Calu3 (cell line): ENCODE data around the gene CNGA1. TPM values are rescaled to one million over a fixed set of nuclear protein-coding genes. Genes with fewer than 3 reads are reported as not detected.
"Not testable (repeated sequence)": the region's sequence is repeated elsewhere in the genome, so short reads cannot be mapped to it uniquely, and the experiment has no call there.

Experiments
- BruUV-seq: library from RNA; stranded (reverse); fragments of 400-500 nt; replicated peaks from 2 replicates; lab custom pipeline; 2021; lab: Mats Ljungman, UMichigan
- CTCF ChIA-PET: fragments of 300-600 bp; sonication (Branson Sonifier 250); formaldehyde crosslinking; loops from one replicate; lab custom pipeline; 2022; ENCODE audit warnings: antibody characterized with exemption; lab: Charles Lee
- DNase-seq: peaks from one replicate; pipeline ENCODE4 v3.0.0; 2022
- H3K27ac Mint-ChIP-seq: one replicate; pipeline ENCODE4 v1.8.0; 2022; ENCODE audit warnings: mixed read lengths; ENCODE audit not compliant: unreplicated experiment
- H3K27me3 Mint-ChIP-seq: one replicate; pipeline ENCODE4 v1.8.0; 2022; ENCODE audit warnings: mixed read lengths; ENCODE audit not compliant: unreplicated experiment
- H3K36me3 Mint-ChIP-seq: one replicate; pipeline ENCODE4 v1.8.0; 2022; ENCODE audit warnings: mild to moderate bottlenecking, moderate library complexity, mixed read lengths; ENCODE audit not compliant: insufficient read depth, unreplicated experiment
- H3K4me1 Mint-ChIP-seq: one replicate; pipeline ENCODE4 v1.8.0; 2022; ENCODE audit warnings: mild to moderate bottlenecking, low read depth, mixed read lengths; ENCODE audit not compliant: unreplicated experiment
- H3K4me3 Mint-ChIP-seq: one replicate; pipeline ENCODE4 v1.8.0; 2022; ENCODE audit warnings: mild to moderate bottlenecking, low read depth, moderate library complexity, mixed read lengths; ENCODE audit not compliant: unreplicated experiment
- H3K9me3 Mint-ChIP-seq: one replicate; pipeline ENCODE4 v1.8.0; 2022; ENCODE audit warnings: low read depth, mixed read lengths; ENCODE audit not compliant: unreplicated experiment
- intact Hi-C: fragments of 100-400 bp; cut with micrococcal nuclease; formaldehyde crosslinking; loops from one replicate; pipeline ENCODE4 v1.10.0; 2022; ENCODE audit not compliant: unreplicated experiment
- total RNA-seq: library from RNA; stranded (reverse); gene quantifications from 2 replicates; pipeline ENCODE4 v1.2.3, GENCODE V29; 2022
- TF ChIP-seq, protein P1 (sequence below): fragments of 200-600 bp; IDR thresholded peaks from one replicate; pipeline ENCODE4 v1.8.0; 2022; ENCODE audit warnings: antibody characterized with exemption; ENCODE audit not compliant: unreplicated experiment

Gene CNGA1
- total RNA-seq, 1 experiment from 2014 or later = 2.4 TPM

GRCh38 chr4:48005781-48006180 is 10.7 kb downstream of the CNGA1 start:
- H3K27ac Mint-ChIP-seq = no peak overlapping the region
- H3K36me3 Mint-ChIP-seq = peaks cover 6% of the 10 kb centered on the region
- no peak overlapping the region for H3K4me3 Mint-ChIP-seq
- TF ChIP-seq, protein P1, sequence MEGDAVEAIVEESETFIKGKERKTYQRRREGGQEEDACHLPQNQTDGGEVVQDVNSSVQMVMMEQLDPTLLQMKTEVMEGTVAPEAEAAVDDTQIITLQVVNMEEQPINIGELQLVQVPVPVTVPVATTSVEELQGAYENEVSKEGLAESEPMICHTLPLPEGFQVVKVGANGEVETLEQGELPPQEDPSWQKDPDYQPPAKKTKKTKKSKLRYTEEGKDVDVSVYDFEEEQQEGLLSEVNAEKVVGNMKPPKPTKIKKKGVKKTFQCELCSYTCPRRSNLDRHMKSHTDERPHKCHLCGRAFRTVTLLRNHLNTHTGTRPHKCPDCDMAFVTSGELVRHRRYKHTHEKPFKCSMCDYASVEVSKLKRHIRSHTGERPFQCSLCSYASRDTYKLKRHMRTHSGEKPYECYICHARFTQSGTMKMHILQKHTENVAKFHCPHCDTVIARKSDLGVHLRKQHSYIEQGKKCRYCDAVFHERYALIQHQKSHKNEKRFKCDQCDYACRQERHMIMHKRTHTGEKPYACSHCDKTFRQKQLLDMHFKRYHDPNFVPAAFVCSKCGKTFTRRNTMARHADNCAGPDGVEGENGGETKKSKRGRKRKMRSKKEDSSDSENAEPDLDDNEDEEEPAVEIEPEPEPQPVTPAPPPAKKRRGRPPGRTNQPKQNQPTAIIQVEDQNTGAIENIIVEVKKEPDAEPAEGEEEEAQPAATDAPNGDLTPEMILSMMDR = no peak
- H3K4me1 Mint-ChIP-seq = no peaks in the 10 kb centered on the region
- peaks cover 6% of the 10 kb centered on the region for H3K9me3 Mint-ChIP-seq
- BruUV-seq = no TSS peak
- DNase-seq = no peak
- intact Hi-C loops = no loop called here
- H3K27me3 Mint-ChIP-seq = no peaks in the 10 kb centered on the region
- CTCF ChIA-PET = no interaction called here

DNA sequence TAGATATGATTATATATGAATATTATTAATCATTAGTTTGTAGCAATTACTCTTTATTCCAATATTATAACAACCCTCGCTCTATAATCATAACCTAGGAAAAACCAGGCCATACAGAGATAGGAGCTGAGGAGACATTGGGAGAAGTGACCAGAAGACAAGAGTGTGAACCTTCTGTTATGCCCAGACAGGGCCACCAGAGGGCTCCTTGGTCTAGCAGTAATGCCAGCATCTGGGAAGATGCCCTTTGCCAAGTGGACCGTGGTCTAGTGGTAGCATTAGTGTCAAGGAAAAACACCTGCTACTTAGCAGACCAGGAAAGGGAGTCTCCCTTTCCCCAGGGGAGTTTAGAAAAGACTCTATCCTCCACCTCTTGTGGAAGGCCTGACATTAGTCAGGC is 12.9 kb downstream of the CNGA1 start:
- H3K36me3 Mint-ChIP-seq, CTCF ChIA-PET, H3K27ac Mint-ChIP-seq, BruUV-seq, H3K9me3 Mint-ChIP-seq, H3K4me3 Mint-ChIP-seq, H3K27me3 Mint-ChIP-seq, H3K4me1 Mint-ChIP-seq: not testable (repeated sequence)
- intact Hi-C loops = loop anchor here (5.0 kb wide), 1 partner anchor 76 kb away; no protein-coding TSS in a partner anchor
- DNase-seq = peak; percentile 41

- Mint-ChIP-seq H3K9me3 (peaks cover 6% of the 10 kb centered on the region), H3K4me1 (no peaks in the 10 kb centered on the region), H3K4me3 (no peak overlapping the region), H3K27me3 (no peaks in the 10 kb centered on the region), H3K27ac (no peak overlapping the region), H3K36me3 (peaks cover 6% of the 10 kb centered on the region)
- BruUV-seq = no TSS peak
- CTCF ChIA-PET = no interaction called here
- intact Hi-C loops = loop anchor here (5.0 kb wide), 1 partner anchor 75 kb away; no protein-coding TSS in a partner anchor
- TF ChIP-seq, protein P1 = no peak
- no peak for DNase-seq
These were observed 14.2 kb downstream of the CNGA1 start for GRCh38 chr4:48002267-48002666.

DNA sequence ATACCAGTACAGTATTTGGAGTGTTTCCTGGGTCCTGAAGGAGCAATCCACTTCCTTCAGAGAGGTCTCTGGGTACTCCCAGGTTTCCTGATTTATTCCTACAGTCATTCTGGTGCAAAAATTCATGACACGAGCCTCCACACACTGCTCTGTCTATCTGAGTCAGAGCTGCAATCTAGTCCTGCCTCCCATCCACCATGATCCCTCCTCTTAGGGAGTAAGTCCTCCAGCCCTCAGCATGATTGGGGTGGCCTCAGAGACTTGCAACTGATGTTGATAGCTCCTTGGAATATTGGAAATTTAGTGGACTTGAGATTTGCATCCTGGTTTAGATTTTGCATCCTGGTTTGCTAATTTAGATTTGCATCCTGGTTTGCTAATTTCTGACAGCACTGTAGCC is 20.5 kb downstream of the CNGA1 start:
- BruUV-seq = no TSS peak

GRCh38 chr4:47992475-47992874 is 24.0 kb downstream of the CNGA1 start:
- BruUV-seq, DNase-seq, H3K4me3 Mint-ChIP-seq, H3K36me3 Mint-ChIP-seq, CTCF ChIA-PET, intact Hi-C loops, H3K27me3 Mint-ChIP-seq, H3K4me1 Mint-ChIP-seq, H3K27ac Mint-ChIP-seq: not testable (repeated sequence)
- peaks cover 15% of the 10 kb centered on the region for H3K9me3 Mint-ChIP-seq

More for the DNA sequence above, 20.5 kb downstream of the CNGA1 start:
- TF ChIP-seq, protein P1 = no peak
- CTCF ChIA-PET = no interaction called here
- no peak for DNase-seq
- peaks cover 14% of the 10 kb centered on the region for H3K9me3 Mint-ChIP-seq
- intact Hi-C loops = no loop called here
- H3K4me1 Mint-ChIP-seq = no peaks in the 10 kb centered on the region
- no peaks in the 10 kb centered on the region for H3K36me3 Mint-ChIP-seq
- no peak overlapping the region for H3K27ac Mint-ChIP-seq
- no peaks in the 10 kb centered on the region for H3K27me3 Mint-ChIP-seq
- no peak overlapping the region for H3K4me3 Mint-ChIP-seq
